ENCODE data around the gene SAT2. TPM values are rescaled to one million over a fixed set of nuclear protein-coding genes. Genes with fewer than 3 reads are reported as not detected.

The SAT2 gene
- total RNA-seq, 1 experiment from 2014 or later, result 66.8 TPM

GRCh38 chr17:7613769-7614424 lies 13.7 kb downstream of the SAT2 start:
- H3K4me1 Mint-ChIP-seq (ENCODE audit: insufficient read depth, unreplicated experiment), result peaks cover 32% of the 10 kb centered on the region
- peak overlapping the region; percentile 84 for H3K27ac Mint-ChIP-seq (ENCODE audit: low read depth, unreplicated experiment)
- peak overlapping the region; percentile 80 for H3K4me3 Mint-ChIP-seq (ENCODE audit: unreplicated experiment)
- no peaks in the 10 kb centered on the region for H3K27me3 Mint-ChIP-seq (ENCODE audit: insufficient read depth, unreplicated experiment)
- DNase-seq (ENCODE audit: unreplicated experiment), result peak; percentile 40
- intact Hi-C loops (cut with micrococcal nuclease), result loop anchor here (2.0 kb wide), 1 partner anchor 23 kb away; the partner anchor contains the start of gene SOX15
- no peak for TF ChIP-seq CTCF (IDR thresholded peaks at IDR 0.05; ENCODE audit: unreplicated experiment)
- ChIA-PET POLR2A (interaction anchor here (0.6 to 10.5 kb wide), 15 partner anchors 10 to 309 kb away, joined by 3 to 206 read pairs (median 8); partner anchors contain the start of genes CD68, DNAH2, MPDU1 and NAA38), CTCF (interaction anchor here (0.6 to 3.4 kb wide), 7 partner anchors 11 to 74 kb away, joined by 3 to 15 read pairs (median 4); partner anchors contain the start of genes SAT2, SOX15, TP53 and WRAP53)
- BruUV-seq (replicated peaks), result TSS peak; percentile 38
- peaks cover 24% of the 10 kb centered on the region for H3K36me3 Mint-ChIP-seq (ENCODE audit: insufficient read depth, unreplicated experiment)
- no peaks in the 10 kb centered on the region for H3K9me3 Mint-ChIP-seq (ENCODE audit: unreplicated experiment)

- no peak for DNase-seq (ENCODE audit: unreplicated experiment)
- BruUV-seq (replicated peaks), result no TSS peak
- intact Hi-C loops (cut with micrococcal nuclease), result no loop called here
- Mint-ChIP-seq H3K27ac (ENCODE audit: low read depth, unreplicated experiment) (peak overlapping the region; percentile 43), H3K27me3 (ENCODE audit: insufficient read depth, unreplicated experiment) (no peaks in the 10 kb centered on the region), H3K4me3 (ENCODE audit: unreplicated experiment) (peak overlapping the region; percentile 80), H3K36me3 (ENCODE audit: insufficient read depth, unreplicated experiment) (peaks cover 31% of the 10 kb centered on the region), H3K9me3 (ENCODE audit: unreplicated experiment) (no peaks in the 10 kb centered on the region), H3K4me1 (ENCODE audit: insufficient read depth, unreplicated experiment) (peaks cover 32% of the 10 kb centered on the region)
- no peak for TF ChIP-seq CTCF (IDR thresholded peaks at IDR 0.05; ENCODE audit: unreplicated experiment)
- CTCF ChIA-PET, result interaction anchor here (0.7 to 3.4 kb wide), 6 partner anchors 9 to 1017 kb away, joined by 3 to 13 read pairs (median 4); partner anchors contain the start of genes SOX15, TP53 and WRAP53
- POLR2A ChIA-PET, result interaction anchor here (0.7 to 10.5 kb wide), 6 partner anchors 15 to 375 kb away, joined by 3 to 206 read pairs (median 36); partner anchors contain the start of genes CHRNB1, MPDU1, SAT2 and SOX15
Measured at GRCh38 chr17:7612294-7612640, 15.4 kb downstream of the SAT2 start.

GRCh38 chr17:7611635-7612293 lies 15.9 kb downstream of the SAT2 start:
- no peak for DNase-seq (ENCODE audit: unreplicated experiment)
- Mint-ChIP-seq H3K36me3 (ENCODE audit: insufficient read depth, unreplicated experiment) (peaks cover 36% of the 10 kb centered on the region), H3K27me3 (ENCODE audit: insufficient read depth, unreplicated experiment) (no peaks in the 10 kb centered on the region), H3K27ac (ENCODE audit: low read depth, unreplicated experiment) (peak overlapping the region; percentile 57), H3K4me3 (ENCODE audit: unreplicated experiment) (peak overlapping the region; percentile 80), H3K9me3 (ENCODE audit: unreplicated experiment) (no peaks in the 10 kb centered on the region), H3K4me1 (ENCODE audit: insufficient read depth, unreplicated experiment) (peaks cover 32% of the 10 kb centered on the region)
- no peak for TF ChIP-seq CTCF (IDR thresholded peaks at IDR 0.05; ENCODE audit: unreplicated experiment)
- BruUV-seq (replicated peaks), result no TSS peak
- ChIA-PET CTCF (interaction anchor here (0.5 to 3.4 kb wide), 9 partner anchors 10 to 1018 kb away, joined by 3 to 13 read pairs (median 3); partner anchors contain the start of genes SOX15, TP53 and WRAP53), POLR2A (interaction anchor here (0.9 to 10.5 kb wide), 5 partner anchors 15 to 167 kb away, joined by 4 to 206 read pairs (median 67); partner anchors contain the start of genes CHRNB1, MPDU1, SAT2 and SOX15)
- intact Hi-C loops (cut with micrococcal nuclease), result no loop called here

- Mint-ChIP-seq H3K36me3 (ENCODE audit: insufficient read depth, unreplicated experiment) (peaks cover 46% of the 10 kb centered on the region), H3K4me1 (ENCODE audit: insufficient read depth, unreplicated experiment) (peaks cover 32% of the 10 kb centered on the region), H3K27ac (ENCODE audit: low read depth, unreplicated experiment) (peak overlapping the region; percentile 57), H3K27me3 (ENCODE audit: insufficient read depth, unreplicated experiment) (no peaks in the 10 kb centered on the region), H3K4me3 (ENCODE audit: unreplicated experiment) (peak overlapping the region; percentile 38), H3K9me3 (ENCODE audit: unreplicated experiment) (no peaks in the 10 kb centered on the region)
- no peak for DNase-seq (ENCODE audit: unreplicated experiment)
- no TSS peak for BruUV-seq (replicated peaks)
- CTCF ChIA-PET, result interaction anchor here (0.8 to 1.9 kb wide), 5 partner anchors 10 to 62 kb away, joined by 3 to 6 read pairs (median 4); no protein-coding TSS in a partner anchor
- intact Hi-C loops (cut with micrococcal nuclease), result no loop called here
- POLR2A ChIA-PET, result interaction anchor here (0.6 to 10.5 kb wide), 5 partner anchors 10 to 76 kb away, joined by 3 to 206 read pairs (median 5); partner anchors contain the start of genes MPDU1, SAT2, SOX15 and TP53
- no peak for TF ChIP-seq CTCF (IDR thresholded peaks at IDR 0.05; ENCODE audit: unreplicated experiment)
Measured at GRCh38 chr17:7610641-7611040, 17.0 kb downstream of the SAT2 start.

All from MCF 10A (cell line).